Colonic mucosa (tissue), 4 donors: ENCODE measurements around the gene STT3B. TPM values are rescaled to one million over a fixed set of nuclear protein-coding genes. Genes with fewer than 3 reads are reported as not detected.

Source experiments
- DNase-seq: peaks from one replicate; pipeline ENCODE4 v3.0.0-alpha.2; 2020
- H3K27ac ChIP-seq: fragments of 200-600 bp; one replicate; pipeline ENCODE4 v1.8.0; 2021
- H3K27me3 ChIP-seq: fragments of 200-600 bp; one replicate; pipeline ENCODE4 v1.8.0; 2021
- H3K36me3 ChIP-seq: fragments of 200-600 bp; one replicate; pipeline ENCODE4 v1.8.0; 2021
- H3K4me1 ChIP-seq: fragments of 200-600 bp; one replicate; pipeline ENCODE4 v1.8.0; 2021; ENCODE audit warnings: mild to moderate bottlenecking
- H3K4me3 ChIP-seq: fragments of 200-600 bp; one replicate; pipeline ENCODE4 v1.8.0; 2021
- H3K9ac ChIP-seq, 2 donors: one replicate each; pipeline ENCODE4 v1.7.0; 2013; ENCODE audit warnings: control low read depth in 2 of 2, low read depth in 2 of 2, low read length in 2 of 2
- H3K9me3 ChIP-seq: fragments of 200-600 bp; one replicate; pipeline ENCODE4 v1.8.0; 2021
- CTCF ChIP-seq: fragments of 200-600 bp; IDR thresholded peaks from one replicate; pipeline ENCODE4 v1.8.0; 2022; ENCODE audit warnings: antibody characterized with exemption, mild to moderate bottlenecking
- intact Hi-C: fragments of 100-400 bp; cut with DNase I; formaldehyde crosslinking; loops from one replicate; pipeline ENCODE4 v1.14.1; 2022
- total RNA-seq, 2 donors: library from RNA; stranded (reverse); fragmentation: NEBNext Ultra II Directional in 1 of 2; extraction: Animal tissue kit (Norgen Biotek cat#: 25700) in 1 of 2; gene quantifications; one replicate each; pipeline ENCODE4 v1.2.1, GENCODE V29; 2021
- donor health status: healthy.
- donor health status: DM: no; HTN: no; CAD: no.
- donor health status: DM: no; HTN: no; CAD: no.

The STT3B gene
- total RNA-seq, 2 donors from 2014 or later, result 118 to 143 TPM

- Histone ChIP-seq H3K4me1 (no peaks in the 10 kb centered on the region), H3K27me3 (no peaks in the 10 kb centered on the region), H3K4me3 (no peak overlapping the region), H3K27ac (no peak overlapping the region), H3K9me3 (no peaks in the 10 kb centered on the region), H3K9ac (no peak overlapping the region), H3K36me3 (no peaks in the 10 kb centered on the region)
- intact Hi-C loops, result no loop called here
- no peak for DNase-seq
- TF ChIP-seq CTCF, result no peak
Observed at GRCh38 chr3:31508452-31509146, 24.1 kb upstream of the STT3B start.

GRCh38 chr3:31509147-31509728 lies 23.5 kb upstream of the STT3B start:
- TF ChIP-seq CTCF, result no peak
- intact Hi-C loops, result no loop called here
- H3K27me3 ChIP-seq, result no peaks in the 10 kb centered on the region

GRCh38 chr3:31514570-31514969 lies 18.2 kb upstream of the STT3B start:
- no peak for DNase-seq
- H3K9ac ChIP-seq, result no peak overlapping the region
- no peak overlapping the region for H3K4me3 ChIP-seq
- intact Hi-C loops, result no loop called here
- no peak for TF ChIP-seq CTCF
- H3K9me3 ChIP-seq, result no peaks in the 10 kb centered on the region
- no peaks in the 10 kb centered on the region for H3K27me3 ChIP-seq
- no peaks in the 10 kb centered on the region for H3K4me1 ChIP-seq
- H3K36me3 ChIP-seq, result no peaks in the 10 kb centered on the region
- H3K27ac ChIP-seq, result no peak overlapping the region

More at GRCh38 chr3:31509147-31509728, 23.5 kb upstream of the STT3B start:
- Histone ChIP-seq H3K27ac (no peak overlapping the region), H3K4me1 (no peaks in the 10 kb centered on the region), H3K9me3 (no peaks in the 10 kb centered on the region), H3K9ac (no peak overlapping the region), H3K4me3 (no peak overlapping the region), H3K36me3 (no peaks in the 10 kb centered on the region)
- no peak for DNase-seq

- Histone ChIP-seq H3K36me3 (no peaks in the 10 kb centered on the region), H3K27me3 (no peaks in the 10 kb centered on the region), H3K9me3 (no peaks in the 10 kb centered on the region), H3K27ac (no peak overlapping the region), H3K4me3 (no peak overlapping the region), H3K9ac (no peak overlapping the region), H3K4me1 (no peaks in the 10 kb centered on the region)
- TF ChIP-seq CTCF, result no peak
- DNase-seq, result no peak
- intact Hi-C loops, result no loop called here
Observed at GRCh38 chr3:31515486-31516284, 17.0 kb upstream of the STT3B start.

GRCh38 chr3:31516757-31517156 lies 16.0 kb upstream of the STT3B start:
- Histone ChIP-seq H3K4me1 (no peaks in the 10 kb centered on the region), H3K9me3 (no peaks in the 10 kb centered on the region), H3K9ac (no peak overlapping the region), H3K27ac (no peak overlapping the region), H3K4me3 (no peak overlapping the region), H3K27me3 (no peaks in the 10 kb centered on the region), H3K36me3 (no peaks in the 10 kb centered on the region)
- no peak for TF ChIP-seq CTCF
- DNase-seq, result no peak
- intact Hi-C loops, result no loop called here
